HPDE6-E6E7 (cell line): ENCODE results near the gene SYNJ2.

Experiments used
- DNase-seq: peaks from one replicate; pipeline ENCODE4 v3.0.0; 2011; ENCODE audit warnings: missing footprints; ENCODE audit errors: extremely low spot score

The SYNJ2 gene

GRCh38 chr6:158118886-158119285, 137.2 kb downstream of the SYNJ2 start:
- no peak for DNase-seq

GRCh38 chr6:158121335-158121734, 139.7 kb downstream of the SYNJ2 start:
- DNase-seq = no peak

- peak; percentile 28 for DNase-seq
Observed at GRCh38 chr6:158122048-158122447, 140.4 kb downstream of the SYNJ2 start.

GRCh38 chr6:158124288-158124687, 142.6 kb downstream of the SYNJ2 start:
- no peak for DNase-seq

- no peak for DNase-seq
Observed at GRCh38 chr6:158125271-158125670, 143.6 kb downstream of the SYNJ2 start.

- DNase-seq = no peak
Observed at GRCh38 chr6:158131926-158132325, 150.3 kb downstream of the SYNJ2 start.

- peak; percentile 48 for DNase-seq
Observed at GRCh38 chr6:158142789-158143188, 161.1 kb downstream of the SYNJ2 start.

GRCh38 chr6:158143700-158144099, 162.0 kb downstream of the SYNJ2 start:
- DNase-seq = no peak
